ENCODE data around the gene GAP43. TPM values are rescaled to one million over a fixed set of nuclear protein-coding genes. Genes with fewer than 3 reads are reported as not detected.

The GAP43 gene
- total RNA-seq, 2 donors from 2014 or later, result 2.8 to 6.1 TPM

DNA sequence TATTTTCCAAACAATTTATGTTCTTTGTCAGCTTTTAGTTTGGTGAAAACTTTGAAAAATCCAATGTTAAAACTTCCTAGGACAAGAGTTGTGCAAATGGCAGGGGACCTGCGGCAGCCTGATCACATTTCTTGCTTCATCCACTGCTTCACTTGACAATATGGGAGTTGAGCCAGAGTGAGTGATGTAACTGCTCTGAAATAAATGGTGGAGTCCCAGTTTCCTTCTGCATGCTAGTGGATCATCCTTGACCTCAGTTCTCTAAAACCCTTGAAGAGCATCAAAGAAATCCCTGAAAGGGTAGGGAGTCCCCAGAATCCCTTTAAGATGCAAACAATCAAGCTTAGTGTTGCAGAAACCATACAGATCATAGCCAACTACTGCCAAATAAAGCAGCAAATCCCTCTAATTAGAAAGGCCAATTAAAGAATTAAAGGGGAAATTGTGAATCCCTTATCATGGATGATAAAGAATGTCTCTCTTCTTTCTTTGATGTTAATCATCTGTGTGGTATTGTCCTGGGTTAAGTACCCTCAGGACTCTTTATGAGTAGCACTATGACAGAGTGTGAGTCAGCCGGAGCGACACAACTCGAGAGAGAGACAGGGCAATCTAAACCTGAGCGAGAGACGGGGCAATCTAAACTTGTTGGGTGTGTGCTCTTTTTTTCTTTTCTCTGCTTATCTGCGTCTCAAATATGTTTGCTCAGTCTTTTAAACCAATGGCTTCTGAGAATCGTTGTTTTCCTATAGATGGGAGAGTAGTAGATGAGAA lies 41.8 kb upstream of the GAP43 start:
- Histone ChIP-seq H3K4me1 (ENCODE audit: control insufficient read depth in 1 of 2, low read depth in 2 of 2) (peaks cover 0 to 9% of the 10 kb centered on the region in 2 donors), H3K27ac (no peak overlapping the region), H3K27me3 (replicated peaks; ENCODE audit: insufficient read depth) (no peaks in the 10 kb centered on the region), H3K9me3 (no peaks in the 10 kb centered on the region), H3K4me3 (no peak overlapping the region), H3K36me3 (no peaks in the 10 kb centered on the region)
- TF ChIP-seq, protein P1, sequence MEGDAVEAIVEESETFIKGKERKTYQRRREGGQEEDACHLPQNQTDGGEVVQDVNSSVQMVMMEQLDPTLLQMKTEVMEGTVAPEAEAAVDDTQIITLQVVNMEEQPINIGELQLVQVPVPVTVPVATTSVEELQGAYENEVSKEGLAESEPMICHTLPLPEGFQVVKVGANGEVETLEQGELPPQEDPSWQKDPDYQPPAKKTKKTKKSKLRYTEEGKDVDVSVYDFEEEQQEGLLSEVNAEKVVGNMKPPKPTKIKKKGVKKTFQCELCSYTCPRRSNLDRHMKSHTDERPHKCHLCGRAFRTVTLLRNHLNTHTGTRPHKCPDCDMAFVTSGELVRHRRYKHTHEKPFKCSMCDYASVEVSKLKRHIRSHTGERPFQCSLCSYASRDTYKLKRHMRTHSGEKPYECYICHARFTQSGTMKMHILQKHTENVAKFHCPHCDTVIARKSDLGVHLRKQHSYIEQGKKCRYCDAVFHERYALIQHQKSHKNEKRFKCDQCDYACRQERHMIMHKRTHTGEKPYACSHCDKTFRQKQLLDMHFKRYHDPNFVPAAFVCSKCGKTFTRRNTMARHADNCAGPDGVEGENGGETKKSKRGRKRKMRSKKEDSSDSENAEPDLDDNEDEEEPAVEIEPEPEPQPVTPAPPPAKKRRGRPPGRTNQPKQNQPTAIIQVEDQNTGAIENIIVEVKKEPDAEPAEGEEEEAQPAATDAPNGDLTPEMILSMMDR (IDR thresholded peaks at IDR 0.05), result no peak
- no peak for DNase-seq (ENCODE audit: low spot score)
- ATAC-seq (ENCODE audit: insufficient number of reproducible peaks, low FRiP score, low read depth), result no peak

DNA sequence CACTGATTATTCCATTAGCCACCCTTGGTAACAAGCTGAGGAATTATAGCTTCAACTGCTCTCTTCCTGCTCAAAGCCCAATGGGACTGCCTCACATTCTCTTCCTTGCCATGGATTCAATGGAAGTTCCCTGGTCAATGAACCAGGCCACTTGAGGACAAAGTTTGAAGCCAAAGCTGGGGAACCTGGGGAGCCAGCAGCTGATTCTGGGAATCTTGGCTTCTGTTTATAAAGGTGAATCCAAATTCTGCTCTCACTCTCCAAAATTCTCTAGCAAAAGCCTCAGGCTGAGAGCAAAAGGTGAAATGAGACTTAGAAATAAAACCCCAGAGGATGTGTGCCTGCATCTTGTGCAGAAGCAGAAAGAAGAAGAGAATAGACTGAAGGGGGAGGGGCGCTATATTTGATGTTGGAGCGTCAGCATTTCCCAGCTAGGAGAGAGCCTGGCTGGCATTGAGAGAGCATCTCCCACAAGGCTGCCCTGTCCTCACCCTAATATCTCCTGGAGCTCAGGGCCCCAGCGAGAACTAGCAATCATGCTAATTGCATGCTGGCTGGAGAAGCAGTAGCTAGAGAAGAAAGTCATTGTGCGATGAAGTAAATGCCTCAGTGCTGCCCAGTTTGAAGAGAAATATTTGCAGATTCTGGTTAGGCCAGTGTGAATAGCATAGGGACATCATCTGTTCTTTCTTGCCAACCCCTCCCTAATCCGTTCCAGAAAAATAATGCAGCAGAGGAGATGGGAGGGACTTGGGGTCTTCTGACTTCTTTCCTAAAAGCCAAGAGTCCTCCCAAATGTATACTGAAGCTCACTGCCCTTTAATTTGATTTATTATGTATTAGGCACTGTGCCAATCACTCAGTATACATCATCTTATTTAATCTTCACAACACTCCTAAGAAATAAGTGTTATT lies 34.9 kb upstream of the GAP43 start:
- TF ChIP-seq, protein P1 (IDR thresholded peaks at IDR 0.05), result no peak
- H3K4me1 ChIP-seq (ENCODE audit: control insufficient read depth in 1 of 2, low read depth in 2 of 2), result no peaks in the 10 kb centered on the region
- ATAC-seq (ENCODE audit: insufficient number of reproducible peaks, low FRiP score, low read depth) (no peak), DNase-seq (ENCODE audit: low spot score) (no peak)
- no peaks in the 10 kb centered on the region for H3K27me3 ChIP-seq (replicated peaks; ENCODE audit: insufficient read depth)
- no peaks in the 10 kb centered on the region for H3K9me3 ChIP-seq
- no peaks in the 10 kb centered on the region for H3K36me3 ChIP-seq
- H3K4me3 ChIP-seq, result no peak overlapping the region
- no peak overlapping the region for H3K27ac ChIP-seq

DNA sequence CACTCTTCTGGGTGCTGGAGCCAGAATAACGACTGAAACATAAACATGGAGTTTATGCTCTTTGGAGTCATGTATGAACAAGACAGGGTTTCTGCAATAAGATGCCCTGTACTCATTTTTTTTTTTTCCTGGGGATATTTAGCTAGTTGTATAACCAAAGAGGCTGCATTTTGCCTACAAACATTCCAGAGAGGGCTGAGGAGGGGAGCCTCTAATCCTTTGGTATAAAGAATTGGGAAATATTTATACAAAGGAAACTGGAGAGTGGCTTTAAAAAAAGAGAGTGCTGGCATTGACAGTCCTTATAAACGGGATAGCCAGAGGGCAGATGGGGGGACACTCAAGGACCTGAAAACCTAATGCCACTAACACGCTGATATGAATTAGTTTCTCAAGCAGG lies 32.4 kb upstream of the GAP43 start:
- DNase-seq (ENCODE audit: low spot score), result no peak
- H3K4me3 ChIP-seq, result no peak overlapping the region
- no peaks in the 10 kb centered on the region for H3K27me3 ChIP-seq (replicated peaks; ENCODE audit: insufficient read depth)
- ATAC-seq (ENCODE audit: insufficient number of reproducible peaks, low FRiP score, low read depth), result no peak
- H3K4me1 ChIP-seq (ENCODE audit: control insufficient read depth in 1 of 2, low read depth in 2 of 2), result no peaks in the 10 kb centered on the region
- no peaks in the 10 kb centered on the region for H3K9me3 ChIP-seq
- TF ChIP-seq, protein P1 (IDR thresholded peaks at IDR 0.05), result no peak
- no peaks in the 10 kb centered on the region for H3K36me3 ChIP-seq
- H3K27ac ChIP-seq, result no peak overlapping the region

DNA sequence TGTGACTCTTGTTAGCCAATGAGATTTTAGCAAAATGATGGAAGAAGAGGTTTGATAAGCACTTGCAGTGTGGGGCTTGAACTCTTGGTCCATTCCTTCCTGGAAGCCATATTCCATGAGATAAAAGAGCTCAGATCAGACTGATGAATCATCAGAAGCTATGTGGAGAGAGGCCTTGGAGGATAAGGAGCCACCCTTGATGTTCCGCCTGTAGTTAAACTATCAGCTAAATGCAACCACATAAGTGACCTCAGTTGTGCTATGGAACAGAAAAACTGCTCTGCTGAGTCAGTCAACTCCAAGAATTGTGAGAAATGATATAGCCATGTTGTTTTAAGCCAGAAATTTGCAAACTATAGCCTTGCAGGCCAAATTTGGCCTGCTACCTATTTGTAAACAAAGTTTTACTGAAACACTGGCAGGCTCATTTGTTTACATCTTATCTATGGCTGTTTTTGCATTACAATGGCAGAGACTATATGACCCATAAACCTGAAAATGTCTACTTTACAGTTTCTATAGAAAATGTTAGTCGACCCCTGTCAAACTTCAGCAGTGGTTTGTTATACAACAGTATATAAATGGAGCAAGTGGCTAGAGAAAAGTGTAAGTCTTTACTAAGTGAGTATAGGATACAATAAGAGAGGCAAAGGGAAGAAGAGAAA lies 27.6 kb upstream of the GAP43 start:
- ATAC-seq (ENCODE audit: insufficient number of reproducible peaks, low FRiP score, low read depth) (no peak), DNase-seq (ENCODE audit: low spot score) (no peak)
- Histone ChIP-seq H3K4me3 (no peak overlapping the region), H3K27ac (no peak overlapping the region), H3K36me3 (no peaks in the 10 kb centered on the region), H3K9me3 (no peaks in the 10 kb centered on the region), H3K27me3 (replicated peaks; ENCODE audit: insufficient read depth) (no peaks in the 10 kb centered on the region), H3K4me1 (ENCODE audit: control insufficient read depth in 1 of 2, low read depth in 2 of 2) (no peaks in the 10 kb centered on the region)
- TF ChIP-seq, protein P1 (IDR thresholded peaks at IDR 0.05), result no peak

DNA sequence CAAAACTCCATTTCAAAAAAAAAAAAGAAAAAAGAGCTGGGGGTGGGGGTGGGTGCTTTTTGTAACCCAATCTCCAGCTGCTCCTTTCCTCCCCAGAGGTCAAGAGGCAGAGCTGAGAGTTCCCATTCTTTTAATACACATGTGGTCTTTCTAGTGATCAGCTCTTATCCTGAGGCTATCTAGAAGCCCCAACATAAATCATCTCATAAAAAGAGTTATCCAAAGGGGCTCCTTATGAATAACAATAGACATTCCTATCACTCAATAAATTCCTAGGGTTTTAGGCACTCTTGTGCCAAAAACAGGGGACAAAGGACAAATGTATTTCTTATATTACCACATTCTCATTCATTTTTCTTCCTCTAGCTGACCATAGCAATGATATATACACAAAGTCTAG lies 25.1 kb upstream of the GAP43 start:
- no peak for ATAC-seq (ENCODE audit: insufficient number of reproducible peaks, low FRiP score, low read depth)
- Histone ChIP-seq H3K4me3 (no peak overlapping the region), H3K36me3 (no peaks in the 10 kb centered on the region), H3K27ac (no peak overlapping the region), H3K4me1 (ENCODE audit: control insufficient read depth in 1 of 2, low read depth in 2 of 2) (no peaks in the 10 kb centered on the region), H3K27me3 (replicated peaks; ENCODE audit: insufficient read depth) (no peaks in the 10 kb centered on the region), H3K9me3 (no peaks in the 10 kb centered on the region)
- DNase-seq (ENCODE audit: low spot score), result no peak
- TF ChIP-seq, protein P1 (IDR thresholded peaks at IDR 0.05), result no peak
